Adipocyte (in vitro differentiated cells): ENCODE measurements around the gene ZNF821.

Source experiments
- DNase-seq: peaks from one replicate; pipeline ENCODE4 v3.0.0-alpha.2; 2015; ENCODE audit warnings: low read depth
- H3K27me3 ChIP-seq: replicated peaks from 2 replicates; pipeline ENCODE4 v1.7.0; 2013; ENCODE audit warnings: mild to moderate bottlenecking, low read length, moderate library complexity; ENCODE audit not compliant: control insufficient read depth, insufficient read depth
- H3K36me3 ChIP-seq: 2 replicates; pipeline ENCODE4 v1.7.0; 2013; ENCODE audit warnings: low read length, mild to moderate bottlenecking, moderate library complexity; ENCODE audit not compliant: control insufficient read depth, insufficient read depth, severe bottlenecking
- H3K4me1 ChIP-seq: 2 replicates; pipeline ENCODE4 v1.7.0; 2013; ENCODE audit warnings: mild to moderate bottlenecking, low read length, moderate library complexity; ENCODE audit not compliant: control insufficient read depth, insufficient read depth
- H3K4me3 ChIP-seq: 2 replicates; pipeline ENCODE4 v1.7.0; 2013; ENCODE audit warnings: mild to moderate bottlenecking, low read length, moderate library complexity
- H3K9ac ChIP-seq: 2 replicates; pipeline ENCODE4 v1.7.0; 2013; ENCODE audit warnings: mild to moderate bottlenecking, low read length, moderate library complexity
- H3K9me3 ChIP-seq: 2 replicates; pipeline ENCODE4 v1.7.0; 2013; ENCODE audit warnings: mild to moderate bottlenecking, low read length, moderate library complexity; ENCODE audit not compliant: control insufficient read depth

ZNF821 gene

GRCh38 chr16:71854369-71854948 lies 29.5 kb downstream of the ZNF821 start:
- Histone ChIP-seq H3K9ac (no peak overlapping the region), H3K36me3 (peaks cover 28% of the 10 kb centered on the region), H3K9me3 (no peaks in the 10 kb centered on the region), H3K4me3 (no peak overlapping the region), H3K27me3 (no peaks in the 10 kb centered on the region), H3K4me1 (peaks cover 48% of the 10 kb centered on the region)
- no peak for DNase-seq

GRCh38 chr16:71853413-71853812 lies 30.6 kb downstream of the ZNF821 start:
- no peak overlapping the region for H3K4me3 ChIP-seq
- H3K4me1 ChIP-seq, result peaks cover 39% of the 10 kb centered on the region
- H3K36me3 ChIP-seq, result peaks cover 31% of the 10 kb centered on the region
- DNase-seq, result no peak
- no peaks in the 10 kb centered on the region for H3K27me3 ChIP-seq
- H3K9ac ChIP-seq, result no peak overlapping the region
- H3K9me3 ChIP-seq, result no peaks in the 10 kb centered on the region

- Histone ChIP-seq H3K9me3 (no peaks in the 10 kb centered on the region), H3K4me3 (no peak overlapping the region), H3K36me3 (peaks cover 37% of the 10 kb centered on the region), H3K27me3 (no peaks in the 10 kb centered on the region), H3K9ac (peak overlapping the region; percentile 74), H3K4me1 (peaks cover 41% of the 10 kb centered on the region)
- no peak for DNase-seq
Measured at GRCh38 chr16:71852561-71852960, 31.4 kb downstream of the ZNF821 start.

- H3K4me3 ChIP-seq, result peak overlapping the region; percentile 29
- no peak for DNase-seq
- H3K36me3 ChIP-seq, result peaks cover 34% of the 10 kb centered on the region
- H3K9me3 ChIP-seq, result no peaks in the 10 kb centered on the region
- H3K4me1 ChIP-seq, result peaks cover 44% of the 10 kb centered on the region
- no peaks in the 10 kb centered on the region for H3K27me3 ChIP-seq
- peak overlapping the region; percentile 74 for H3K9ac ChIP-seq
Measured at GRCh38 chr16:71852158-71852557, 31.8 kb downstream of the ZNF821 start.

- Histone ChIP-seq H3K4me1 (peaks cover 48% of the 10 kb centered on the region), H3K4me3 (peak overlapping the region; percentile 29), H3K9me3 (no peaks in the 10 kb centered on the region), H3K36me3 (peaks cover 33% of the 10 kb centered on the region), H3K9ac (peak overlapping the region; percentile 74), H3K27me3 (no peaks in the 10 kb centered on the region)
- no peak for DNase-seq
Measured at GRCh38 chr16:71851746-71852145, 32.2 kb downstream of the ZNF821 start.

DNA sequence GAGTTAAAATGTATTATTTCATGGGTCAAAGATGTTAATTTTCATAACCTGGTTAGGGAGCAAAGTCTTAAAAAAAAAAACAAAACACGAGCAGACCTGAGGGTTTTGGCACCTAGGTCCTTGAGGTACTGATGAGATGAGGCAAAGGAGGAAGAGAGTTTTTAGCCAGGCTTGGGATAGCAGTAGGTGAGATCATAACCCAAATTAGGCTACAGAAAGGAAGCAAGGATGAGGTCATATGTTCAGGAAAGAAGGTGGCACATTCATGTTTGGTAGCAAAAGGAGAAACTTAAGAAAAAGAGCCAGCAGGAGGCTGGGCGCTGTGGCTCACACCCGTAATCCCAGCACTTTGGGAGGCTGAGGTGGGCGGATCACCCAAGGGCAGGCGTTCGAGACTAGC lies 35.4 kb downstream of the ZNF821 start:
- DNase-seq, result no peak
- Histone ChIP-seq H3K27me3 (no peaks in the 10 kb centered on the region), H3K4me3 (no peak overlapping the region), H3K4me1 (peaks cover 42% of the 10 kb centered on the region), H3K9me3 (no peaks in the 10 kb centered on the region), H3K9ac (no peak overlapping the region), H3K36me3 (peaks cover 33% of the 10 kb centered on the region)

DNA sequence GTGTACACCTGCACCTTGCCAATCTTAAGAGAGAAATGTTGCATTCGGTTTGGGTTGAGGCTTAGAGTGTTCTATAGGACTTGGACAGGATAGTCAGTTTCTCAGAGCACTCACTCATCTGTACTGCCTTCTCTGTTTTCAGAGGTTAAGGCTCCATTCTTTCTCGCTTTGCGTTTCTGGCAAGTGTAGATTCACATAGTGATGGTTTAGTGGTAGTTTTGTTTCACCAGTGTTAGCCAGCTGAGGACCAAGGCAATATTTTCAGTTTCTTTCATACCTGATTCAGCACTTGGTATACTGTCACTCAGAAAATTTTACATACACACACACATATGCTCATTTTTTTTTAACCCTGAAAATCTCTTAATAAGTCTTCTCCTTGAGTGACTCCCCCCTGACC lies 36.9 kb downstream of the ZNF821 start:
- Histone ChIP-seq H3K4me3 (peak overlapping the region; percentile 86), H3K27me3 (no peaks in the 10 kb centered on the region), H3K9me3 (no peaks in the 10 kb centered on the region), H3K4me1 (peaks cover 33% of the 10 kb centered on the region), H3K9ac (peak overlapping the region; percentile 96), H3K36me3 (peaks cover 33% of the 10 kb centered on the region)
- no peak for DNase-seq

DNA sequence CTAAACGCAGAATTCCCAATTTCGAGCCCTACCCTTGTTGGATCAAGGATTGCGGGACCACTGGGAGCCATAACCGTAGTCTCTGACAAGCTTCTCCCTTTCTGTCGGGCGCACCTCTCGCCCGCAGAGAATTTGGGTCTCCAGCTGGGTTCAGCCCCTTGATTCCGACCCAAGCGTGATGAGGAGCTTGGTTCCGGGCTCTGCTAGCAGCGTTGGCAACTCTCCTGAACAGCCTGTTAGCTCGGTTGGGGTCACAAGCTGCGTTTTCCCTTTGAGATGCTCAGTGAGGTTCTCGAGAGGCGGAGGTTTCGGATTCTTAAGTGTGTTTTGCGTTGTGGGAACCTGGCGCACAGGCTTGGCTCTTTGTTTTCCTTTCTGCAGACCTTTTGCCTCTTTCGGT lies 37.6 kb downstream of the ZNF821 start:
- peak overlapping the region; percentile 96 for H3K9ac ChIP-seq
- peaks cover 33% of the 10 kb centered on the region for H3K36me3 ChIP-seq
- H3K27me3 ChIP-seq, result no peaks in the 10 kb centered on the region
- DNase-seq, result peak; percentile 61
- peaks cover 26% of the 10 kb centered on the region for H3K4me1 ChIP-seq
- H3K9me3 ChIP-seq, result no peaks in the 10 kb centered on the region
- H3K4me3 ChIP-seq, result peak overlapping the region; percentile 86

GRCh38 chr16:71845639-71846430 lies 38.1 kb downstream of the ZNF821 start, which contains the start of gene ATXN1L:
Gene ATXN1L, plus strand, starts transcription at chr16:71845976. Its CDS starts 3,765 bp downstream, at chr16:71849741.
- Histone ChIP-seq H3K4me1 (peaks cover 20% of the 10 kb centered on the region), H3K27me3 (no peaks in the 10 kb centered on the region), H3K4me3 (peak within 1 kb of the TSS; percentile 86), H3K36me3 (peaks cover 31% of the 10 kb centered on the region), H3K9ac (peak within 1 kb of the TSS; percentile 96), H3K9me3 (no peaks in the 10 kb centered on the region)
- peak; percentile 97 for DNase-seq

DNA sequence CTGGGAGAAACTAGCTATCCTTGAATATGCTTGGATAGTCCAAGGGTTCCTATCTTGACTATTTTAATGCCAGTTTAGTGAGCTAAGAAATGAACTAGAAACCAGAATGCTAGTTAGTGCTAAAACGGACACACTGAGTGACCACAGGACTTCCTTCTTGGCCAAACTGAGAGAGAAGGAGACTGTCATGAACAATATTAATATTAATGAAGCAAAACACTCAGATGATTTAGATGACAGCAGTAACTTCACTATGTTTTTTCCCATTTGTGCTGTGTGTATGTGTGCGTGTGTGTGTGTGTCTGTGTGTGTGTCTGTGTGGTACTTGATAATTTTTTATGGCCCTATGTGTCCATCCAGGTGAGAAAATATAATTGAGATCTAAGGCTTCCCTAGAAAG lies 40.4 kb downstream of the ZNF821 start:
- no peak for DNase-seq
- Histone ChIP-seq H3K4me3 (no peak overlapping the region), H3K27me3 (no peaks in the 10 kb centered on the region)

DNA sequence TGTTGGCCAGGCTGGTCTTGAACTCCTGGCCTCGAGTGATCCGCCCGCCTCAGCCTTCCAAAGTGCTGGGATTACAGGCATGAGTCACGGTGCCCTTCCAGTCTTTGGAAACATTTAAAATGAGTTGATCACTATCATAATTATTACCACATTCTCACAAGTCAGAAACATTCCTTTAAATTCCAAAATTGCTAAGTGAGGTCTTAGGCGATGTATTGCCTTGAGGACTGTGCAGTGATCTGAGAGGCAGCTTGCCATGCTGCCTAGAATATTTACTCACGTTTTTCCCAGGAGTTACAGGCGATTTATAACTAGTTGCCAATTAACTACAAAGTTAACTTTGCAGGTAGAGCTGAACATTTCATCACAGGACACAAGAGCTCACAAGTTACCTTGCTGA lies 43.9 kb downstream of the ZNF821 start:
- Histone ChIP-seq H3K4me3 (no peak overlapping the region), H3K9ac (no peak overlapping the region), H3K9me3 (no peaks in the 10 kb centered on the region), H3K36me3 (no peaks in the 10 kb centered on the region), H3K4me1 (peaks cover 9% of the 10 kb centered on the region), H3K27me3 (no peaks in the 10 kb centered on the region)
- peak; percentile 83 for DNase-seq

More for the DNA sequence above, 40.4 kb downstream of the ZNF821 start:
- no peaks in the 10 kb centered on the region for H3K9me3 ChIP-seq
- no peak overlapping the region for H3K9ac ChIP-seq
- peaks cover 8% of the 10 kb centered on the region for H3K36me3 ChIP-seq
- peaks cover 23% of the 10 kb centered on the region for H3K4me1 ChIP-seq
